Measurements from ENCODE around the gene TOR1B. TPM values are rescaled to one million over a fixed set of nuclear protein-coding genes. Genes with fewer than 3 reads are reported as not detected.
"Not testable (repeated sequence)": the region's sequence is repeated elsewhere in the genome, so short reads cannot be mapped to it uniquely, and the experiment has no call there.

Gene TOR1B
- total RNA-seq, 1 donor from 2014 or later: 16.7 TPM

DNA sequence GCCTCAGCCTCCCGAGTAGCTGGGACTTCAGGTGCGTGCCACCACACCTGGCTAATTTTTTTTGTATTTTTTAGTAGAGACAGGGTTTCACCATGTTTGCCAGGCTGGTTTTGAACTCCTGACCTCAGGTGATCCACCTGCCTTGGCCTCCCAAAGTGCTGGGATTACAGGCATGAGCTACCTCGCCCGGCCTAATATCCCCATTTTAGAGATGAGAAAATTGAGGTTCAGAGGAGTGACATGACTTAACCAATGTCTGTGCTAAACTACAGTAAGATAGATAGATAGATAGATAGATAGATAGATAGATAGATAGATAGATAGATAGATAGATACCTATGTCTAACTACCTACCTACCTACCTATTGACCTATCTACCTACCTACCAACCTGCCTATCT lies 26.9 kb upstream of the TOR1B start:
- DNase-seq (ENCODE audit: low spot score): not testable (repeated sequence)

- DNase-seq (ENCODE audit: low spot score): no peak
These were observed 26.4 kb upstream of the TOR1B start for GRCh38 chr9:129776566-129776937.

DNA sequence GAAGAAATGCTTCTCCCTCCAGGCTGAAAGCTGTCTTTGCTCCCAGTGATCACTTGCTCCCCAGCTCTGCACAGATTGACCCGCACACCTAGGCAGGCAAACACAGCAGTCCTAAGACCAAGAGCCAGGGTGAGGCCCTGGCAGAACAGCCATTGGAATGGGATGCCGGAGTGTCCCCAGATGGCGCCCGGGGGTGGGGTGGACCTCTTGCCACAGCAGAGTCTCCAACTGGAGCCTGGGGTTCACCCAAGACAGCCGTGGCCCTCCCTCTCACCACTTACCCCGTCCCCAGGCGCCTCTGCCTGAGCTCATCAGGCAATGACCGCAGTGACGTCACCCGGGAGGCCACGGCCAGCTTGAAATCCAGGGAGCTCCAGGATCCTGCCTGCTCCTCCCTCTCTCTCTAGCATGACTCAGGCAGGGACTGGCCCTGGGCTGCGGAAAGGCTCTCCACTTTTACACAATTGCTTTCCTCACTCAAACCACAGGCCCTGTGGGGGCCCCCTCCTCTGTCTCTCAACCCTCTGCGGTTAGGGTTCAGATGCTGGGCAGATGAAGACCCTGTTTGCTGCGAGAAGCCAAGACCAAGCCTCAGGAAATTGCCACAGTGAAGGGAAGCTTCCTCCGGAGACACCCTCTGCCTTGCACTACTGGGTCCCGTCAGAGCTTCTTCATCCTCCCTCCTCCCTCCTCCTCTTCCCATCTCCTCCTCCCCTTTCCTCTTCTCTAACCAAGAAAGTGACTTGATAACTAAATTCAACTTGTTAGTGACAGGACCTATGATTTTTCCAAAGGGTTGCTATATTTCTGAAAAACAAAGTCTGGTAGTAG lies 25.8 kb upstream of the TOR1B start:
- peak; percentile 96 for DNase-seq (ENCODE audit: low spot score)

DNA sequence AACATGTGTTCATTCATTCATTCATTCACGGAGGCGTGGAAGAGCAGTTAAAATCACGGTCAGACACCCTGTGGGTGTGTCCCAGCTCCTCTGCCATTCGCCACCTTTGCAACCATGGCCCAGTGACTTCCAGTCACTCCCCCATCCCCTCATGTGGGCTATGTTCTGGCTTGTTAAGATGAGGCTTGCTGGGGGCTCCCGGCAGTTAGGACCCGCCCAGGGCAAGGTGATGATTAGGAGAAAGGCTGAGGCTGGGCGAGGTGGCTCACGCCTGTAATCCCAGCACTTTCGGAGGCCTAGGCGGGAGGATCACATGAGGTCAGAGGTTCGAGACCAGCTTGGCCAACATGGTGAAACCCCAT lies 25.2 kb upstream of the TOR1B start:
- no peak for DNase-seq (ENCODE audit: low spot score)

DNA sequence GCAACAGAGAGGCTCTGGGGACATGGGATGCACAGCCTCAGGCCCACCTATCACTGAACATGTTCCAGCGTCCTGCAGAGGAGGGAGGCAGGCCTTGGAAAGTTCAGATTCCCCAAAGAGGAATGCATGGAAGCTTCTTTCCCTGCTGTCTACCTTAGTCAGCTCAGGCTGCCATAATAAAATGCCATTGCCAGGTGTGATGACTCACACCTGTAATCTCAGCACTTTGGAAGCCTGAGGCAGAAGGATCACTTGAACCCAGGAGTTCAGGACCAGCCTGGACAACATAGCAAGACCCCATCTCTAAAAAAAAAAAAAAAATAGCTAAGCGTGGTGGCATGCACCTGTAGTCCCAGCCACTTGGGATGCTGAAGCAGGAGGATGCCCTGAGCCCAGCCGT lies 24.5 kb upstream of the TOR1B start:
- DNase-seq (ENCODE audit: low spot score): no peak

DNA sequence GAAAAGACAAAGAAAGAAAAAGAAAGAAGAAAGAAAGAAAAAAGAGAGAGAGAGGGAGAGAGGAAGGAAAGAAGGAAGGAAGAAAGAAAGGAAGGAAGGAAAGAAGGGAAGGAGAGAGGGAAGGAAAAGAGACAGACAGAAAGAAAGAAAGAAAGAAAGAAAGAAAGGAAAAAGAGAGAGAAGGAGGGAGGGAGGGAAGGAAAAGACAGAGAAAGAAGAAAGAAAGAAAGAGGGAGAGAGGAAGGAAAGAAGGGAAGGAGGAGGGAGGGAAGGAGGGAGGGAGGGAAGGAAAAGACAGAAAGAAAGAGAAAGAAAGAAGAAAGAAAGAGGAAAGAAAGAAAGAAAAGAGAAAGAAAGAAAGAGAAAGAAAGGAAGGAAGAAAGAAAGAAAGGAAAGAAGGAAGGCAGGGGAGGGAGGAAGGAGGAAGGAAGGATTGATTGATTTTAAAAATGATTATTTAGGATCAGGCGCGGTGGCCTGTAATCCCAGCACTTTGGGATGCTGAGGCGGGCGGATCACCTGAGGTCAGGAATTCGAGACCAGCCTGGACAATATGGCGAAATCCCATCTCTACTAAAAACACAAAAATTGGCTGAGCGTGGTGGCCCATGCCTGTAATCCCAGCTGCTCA lies 23.3 kb upstream of the TOR1B start:
- no peak for DNase-seq (ENCODE audit: low spot score)

GRCh38 chr9:129781131-129781530 lies 21.9 kb upstream of the TOR1B start:
- DNase-seq (ENCODE audit: low spot score): no peak

DNA sequence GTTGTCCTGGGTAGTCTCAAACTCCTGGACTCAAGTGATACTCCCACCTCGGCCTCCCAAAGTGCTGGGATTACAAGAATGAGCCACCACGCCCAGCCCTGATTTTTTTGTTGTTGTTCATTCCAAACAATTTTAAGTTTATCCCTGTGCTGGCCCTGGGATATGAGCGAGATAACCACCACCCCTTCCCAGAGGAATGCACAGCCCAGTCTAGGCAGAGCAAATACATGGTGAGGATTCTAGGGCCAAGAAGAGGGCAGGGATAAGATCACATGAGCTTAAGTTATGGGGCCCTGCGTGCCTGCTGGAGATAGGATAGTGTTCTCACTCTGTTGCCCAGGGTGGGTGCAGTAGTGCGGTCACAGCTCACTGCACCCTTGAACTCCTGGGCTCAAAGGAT lies 21.0 kb upstream of the TOR1B start:
- no peak for DNase-seq (ENCODE audit: low spot score)

GRCh38 chr9:129783516-129784361 lies 19.2 kb upstream of the TOR1B start:
- no peak for DNase-seq (ENCODE audit: low spot score)

DNA sequence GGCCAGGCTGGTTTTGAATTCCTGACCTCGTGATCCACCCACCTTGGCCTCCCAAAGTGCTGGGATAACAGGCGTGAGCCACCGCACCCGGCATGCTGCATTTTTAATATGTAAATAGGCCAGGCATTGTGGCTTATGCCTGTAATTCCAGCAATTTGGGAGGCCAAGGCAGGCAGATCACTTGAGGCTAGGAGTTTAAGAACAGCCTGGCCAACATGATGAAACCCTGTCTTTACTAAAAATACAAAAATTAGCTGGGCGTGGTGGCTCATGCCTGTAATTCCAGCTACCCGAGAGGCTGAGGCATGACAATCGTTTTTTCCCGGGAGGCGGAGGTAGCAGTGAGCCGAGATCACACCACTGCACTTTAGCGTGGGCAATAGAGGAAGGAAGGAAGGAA lies 18.0 kb upstream of the TOR1B start:
- not testable (repeated sequence) for DNase-seq (ENCODE audit: low spot score)

GRCh38 chr9:129785866-129786265 lies 17.1 kb upstream of the TOR1B start:
- no peak for DNase-seq (ENCODE audit: low spot score)

DNA sequence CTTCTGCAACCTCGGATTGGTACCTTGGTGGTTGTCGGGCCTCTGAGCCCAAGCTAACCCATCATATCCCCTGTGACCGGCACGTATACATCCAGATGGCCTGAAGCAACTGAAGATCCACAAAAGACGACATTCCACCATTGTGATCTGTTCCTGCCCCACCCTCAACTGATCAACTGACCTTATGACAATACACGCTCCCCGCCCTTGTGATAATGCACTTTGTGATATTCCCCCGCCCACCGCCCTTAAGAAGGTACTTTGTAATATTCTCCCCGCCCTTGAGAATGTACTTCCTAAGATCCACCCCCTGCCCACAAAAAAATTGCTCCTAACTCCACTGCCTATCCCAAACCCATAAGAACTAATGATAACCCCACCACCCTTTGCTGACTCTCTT lies 16.5 kb upstream of the TOR1B start:
- no peak for DNase-seq (ENCODE audit: low spot score)

DNA sequence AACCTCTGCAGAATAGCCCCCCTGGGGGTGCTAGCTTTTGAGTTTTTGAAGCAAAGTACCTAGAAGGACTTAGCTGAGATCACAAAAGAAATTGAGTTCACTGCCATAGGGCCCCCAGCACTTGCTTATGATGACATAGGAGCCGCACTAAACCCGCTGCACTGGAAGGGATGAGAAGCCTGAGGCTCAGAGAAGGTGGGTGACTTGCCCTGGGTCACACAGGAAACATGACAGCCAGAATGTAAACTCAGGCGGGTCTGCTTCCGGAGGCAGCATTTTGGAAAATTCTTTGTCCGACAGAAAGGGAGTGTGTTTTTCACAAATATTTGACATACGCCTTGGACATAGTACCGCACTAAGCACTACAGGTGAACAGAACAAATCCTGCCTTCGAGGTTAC lies 8.4 kb upstream of the TOR1B start:
- no peak for DNase-seq (ENCODE audit: low spot score)

DNA sequence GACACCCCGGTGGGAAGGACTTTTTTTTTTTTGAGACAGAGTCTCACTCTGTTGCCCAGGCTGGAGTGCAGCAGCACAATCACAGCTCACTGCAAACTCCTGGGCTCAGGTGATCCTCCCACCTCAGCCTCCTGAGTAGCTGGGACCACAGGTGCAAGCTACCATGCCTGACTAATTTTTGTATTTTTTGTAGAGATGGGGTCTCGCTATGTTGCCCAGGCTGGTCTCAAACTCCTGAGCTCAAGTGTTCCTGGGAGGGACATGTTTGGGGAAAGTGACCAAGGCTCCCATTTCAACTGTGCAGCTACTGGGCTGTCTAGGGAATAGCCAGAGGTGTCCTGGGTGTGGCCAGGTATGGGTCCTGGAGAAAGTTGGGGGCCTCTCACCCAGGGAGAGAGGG lies 7.0 kb upstream of the TOR1B start:
- DNase-seq (ENCODE audit: low spot score): not testable (repeated sequence)

DNA sequence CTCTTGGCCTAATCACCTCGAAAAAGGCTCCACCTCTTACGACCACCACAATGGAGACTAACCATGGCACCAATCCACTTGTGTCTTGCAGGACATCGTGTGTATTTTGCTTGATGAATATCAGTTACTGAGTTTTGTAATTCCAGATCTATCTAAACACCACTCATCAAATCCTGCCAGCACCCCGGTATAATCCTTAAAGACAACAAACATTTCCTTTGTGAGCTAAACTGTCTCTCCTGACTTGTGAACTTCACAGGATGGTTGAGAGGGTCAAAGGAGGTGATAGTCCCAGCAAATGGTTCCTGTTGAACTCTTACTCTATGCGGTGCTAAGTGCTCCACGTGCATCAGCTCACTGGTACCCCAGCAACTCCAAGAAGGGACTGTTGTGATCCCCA lies 4.0 kb upstream of the TOR1B start:
- DNase-seq (ENCODE audit: low spot score): no peak

DNA sequence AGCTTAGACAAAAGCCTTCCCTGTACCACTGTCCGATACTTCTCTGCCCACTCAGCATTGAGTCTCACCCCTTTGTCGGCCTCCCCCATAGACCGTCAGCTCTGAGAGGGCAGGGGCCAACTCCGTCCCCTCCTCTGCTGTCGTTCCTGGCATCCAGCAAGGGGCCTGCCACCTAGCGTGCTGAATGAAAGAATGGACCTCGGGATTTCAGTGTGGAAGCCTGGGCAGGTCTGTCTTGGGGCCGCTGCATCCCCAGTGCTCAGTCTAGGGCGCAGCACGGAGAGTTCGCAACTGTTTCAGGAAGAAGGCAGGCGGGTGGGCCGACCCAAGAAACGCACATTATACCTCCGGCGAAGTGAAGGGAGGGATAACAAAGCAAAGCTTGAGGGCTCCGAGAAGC lies 1.5 kb upstream of the TOR1B start:
- no peak for DNase-seq (ENCODE audit: low spot score)

DNA sequence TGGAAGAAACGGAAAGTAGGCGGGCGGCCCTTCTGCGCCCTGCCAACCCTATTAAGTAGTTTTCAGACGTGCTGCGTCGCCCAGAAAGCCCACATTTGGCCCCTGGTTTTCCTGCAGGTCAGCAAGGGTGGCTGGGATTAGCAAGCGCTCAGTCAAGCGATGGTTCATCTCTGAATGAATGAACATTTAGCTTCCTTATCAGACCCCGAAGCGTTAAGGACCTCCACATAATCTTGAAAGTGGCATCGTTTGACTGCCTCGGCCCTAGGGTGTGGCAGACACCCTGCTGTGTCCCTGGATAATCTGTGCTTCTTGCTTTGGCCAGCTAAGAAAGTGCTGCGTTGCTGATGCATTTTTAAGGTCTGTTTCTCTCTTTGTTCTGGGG lies 684 bp downstream of the TOR1B start:
- DNase-seq (ENCODE audit: low spot score): no peak

GRCh38 chr9:129806061-129806460 lies 3.1 kb downstream of the TOR1B start:
- DNase-seq (ENCODE audit: low spot score): no peak

- DNase-seq (ENCODE audit: low spot score): no peak
These were observed 6.4 kb downstream of the TOR1B start for GRCh38 chr9:129809346-129809745.

GRCh38 chr9:129810116-129810515 lies 7.1 kb downstream of the TOR1B start:
- DNase-seq (ENCODE audit: low spot score): no peak

GRCh38 chr9:129810788-129811187 lies 7.8 kb downstream of the TOR1B start:
- no peak for DNase-seq (ENCODE audit: low spot score)

GRCh38 chr9:129811967-129812363 lies 9.0 kb downstream of the TOR1B start:
- no peak for DNase-seq (ENCODE audit: low spot score)
